Activated CD8-positive, alpha-beta T cell treated with anti-CD3 and anti-CD28 coated beads for 36 hours (primary cell): ENCODE data around the gene GPR4. TPM values are rescaled to one million over a fixed set of nuclear protein-coding genes. Genes with fewer than 3 reads are reported as not detected.

Experiments
- ATAC-seq: fragments of 200-7000 bp; cut with Tn5 transposase; one replicate; pipeline ENCODE4 v1.10.0; 2021; ENCODE audit warnings: mild to moderate bottlenecking, moderate library complexity
- CTCF ChIA-PET: fragments of 350-600 bp; sonication (Branson Sonifier 250); formaldehyde crosslinking; loops from one replicate; lab custom pipeline; 2021; ENCODE audit warnings: antibody characterized with exemption; lab: Charles Lee
- POLR2A ChIA-PET: fragments of 350-600 bp; sonication (Branson Sonifier 250); formaldehyde crosslinking; loops from one replicate; lab custom pipeline; 2021; ENCODE audit warnings: antibody characterized with exemption; lab: Charles Lee
- DNase-seq: peaks from one replicate; pipeline ENCODE4 v3.0.0-alpha.2; 2020
- H3K27ac Mint-ChIP-seq: one replicate; pipeline ENCODE4 v1.8.0; 2021; ENCODE audit warnings: mild to moderate bottlenecking, mixed read lengths
- H3K27me3 Mint-ChIP-seq: one replicate; pipeline ENCODE4 v1.8.0; 2021; ENCODE audit warnings: mixed read lengths
- H3K36me3 Mint-ChIP-seq: one replicate; pipeline ENCODE4 v1.8.0; 2021; ENCODE audit warnings: low read depth, mixed read lengths
- H3K4me1 Mint-ChIP-seq: one replicate; pipeline ENCODE4 v1.8.0; 2021; ENCODE audit warnings: low read depth, mixed read lengths
- H3K4me3 Mint-ChIP-seq: one replicate; pipeline ENCODE4 v1.8.0; 2021; ENCODE audit warnings: mild to moderate bottlenecking, moderate library complexity, mixed read lengths
- H3K9me3 Mint-ChIP-seq: one replicate; pipeline ENCODE4 v1.8.0; 2021; ENCODE audit warnings: mixed read lengths
- intact Hi-C: fragments of 100-400 bp; cut with micrococcal nuclease; formaldehyde crosslinking; loops from one replicate; pipeline ENCODE4 v1.10.0; 2022
- microRNA-seq: library from miRNA; unstranded; fragments of <30 nt; microRNA quantifications from one replicate; pipeline ENCODE4 v1.2.0, GENCODE V29; 2022; ENCODE audit warnings: borderline microRNAs expressed, borderline replicate concordance
- total RNA-seq, 2 experiments: library from RNA; stranded (reverse); gene quantifications; one replicate each; pipeline ENCODE4 v1.2.3, GENCODE V29; 2021
- TF ChIP-seq, protein P1 (sequence below): fragments of 200-600 bp; IDR thresholded peaks from one replicate; pipeline ENCODE4 v1.8.0; 2022; ENCODE audit warnings: antibody characterized with exemption, mild to moderate bottlenecking

The GPR4 gene
- total RNA-seq, 2 experiments from 2014 or later = not detected

DNA sequence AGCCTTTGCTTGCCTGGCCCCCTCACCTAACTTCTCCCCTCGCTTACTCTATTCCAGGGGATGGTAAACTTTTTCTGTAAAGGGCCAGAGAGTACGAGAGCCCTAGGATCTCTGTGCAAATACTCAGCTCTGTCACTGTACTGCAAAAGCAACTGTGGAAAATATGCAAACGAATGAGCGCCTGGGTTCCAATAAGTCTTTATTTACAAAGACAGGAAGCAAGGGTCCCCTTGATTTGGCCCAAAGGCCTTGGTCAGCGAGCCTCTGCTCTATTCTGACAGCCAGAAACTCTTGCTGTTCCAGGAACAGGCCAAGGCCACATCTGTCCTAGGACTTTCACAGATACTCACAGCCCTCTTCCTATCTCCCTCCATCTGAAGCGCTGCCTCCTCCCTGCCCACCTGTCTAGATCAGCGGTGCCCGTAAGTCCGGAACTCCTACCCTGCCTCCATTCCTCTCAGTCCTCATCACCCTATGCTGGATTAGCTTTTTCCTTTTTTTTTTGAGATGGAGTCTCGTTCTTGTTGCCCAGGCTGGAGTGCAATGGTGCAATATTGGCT, 54.7 kb downstream of the GPR4 start:
- Mint-ChIP-seq H3K4me3 (no peak overlapping the region), H3K36me3 (no peaks in the 10 kb centered on the region), H3K4me1 (peaks cover 5% of the 10 kb centered on the region), H3K27ac (no peak overlapping the region), H3K27me3 (no peaks in the 10 kb centered on the region), H3K9me3 (no peaks in the 10 kb centered on the region)
- ATAC-seq (no peak), DNase-seq (no peak)
- intact Hi-C loops = no loop called here
- POLR2A ChIA-PET = no interaction called here
- TF ChIP-seq, protein P1, sequence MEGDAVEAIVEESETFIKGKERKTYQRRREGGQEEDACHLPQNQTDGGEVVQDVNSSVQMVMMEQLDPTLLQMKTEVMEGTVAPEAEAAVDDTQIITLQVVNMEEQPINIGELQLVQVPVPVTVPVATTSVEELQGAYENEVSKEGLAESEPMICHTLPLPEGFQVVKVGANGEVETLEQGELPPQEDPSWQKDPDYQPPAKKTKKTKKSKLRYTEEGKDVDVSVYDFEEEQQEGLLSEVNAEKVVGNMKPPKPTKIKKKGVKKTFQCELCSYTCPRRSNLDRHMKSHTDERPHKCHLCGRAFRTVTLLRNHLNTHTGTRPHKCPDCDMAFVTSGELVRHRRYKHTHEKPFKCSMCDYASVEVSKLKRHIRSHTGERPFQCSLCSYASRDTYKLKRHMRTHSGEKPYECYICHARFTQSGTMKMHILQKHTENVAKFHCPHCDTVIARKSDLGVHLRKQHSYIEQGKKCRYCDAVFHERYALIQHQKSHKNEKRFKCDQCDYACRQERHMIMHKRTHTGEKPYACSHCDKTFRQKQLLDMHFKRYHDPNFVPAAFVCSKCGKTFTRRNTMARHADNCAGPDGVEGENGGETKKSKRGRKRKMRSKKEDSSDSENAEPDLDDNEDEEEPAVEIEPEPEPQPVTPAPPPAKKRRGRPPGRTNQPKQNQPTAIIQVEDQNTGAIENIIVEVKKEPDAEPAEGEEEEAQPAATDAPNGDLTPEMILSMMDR = no peak
- CTCF ChIA-PET = interaction anchor here (1.3 kb wide), 2 partner anchors 11 to 23 kb away, joined by 3 to 4 read pairs; no protein-coding TSS in a partner anchor

DNA sequence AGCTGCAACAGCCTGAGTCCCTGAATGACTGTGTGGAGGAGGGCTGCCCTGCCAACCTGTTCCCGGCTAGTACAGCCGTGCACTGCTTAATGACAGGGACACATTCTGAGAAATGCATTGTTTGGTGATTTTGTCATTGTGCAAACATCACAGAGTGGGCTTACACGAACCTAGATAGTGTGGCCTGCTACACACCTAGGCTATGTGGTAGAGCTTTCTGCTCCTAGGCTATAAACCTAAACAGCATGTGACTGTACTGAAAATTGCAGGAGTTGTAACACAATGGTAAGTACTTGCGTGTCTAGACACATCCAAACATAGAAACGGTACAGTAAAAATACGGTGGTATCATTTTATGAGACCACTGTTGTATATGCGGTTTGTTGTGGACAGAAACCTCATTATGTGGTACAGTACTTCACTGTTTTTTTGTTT, 59.8 kb downstream of the GPR4 start:
- Mint-ChIP-seq H3K4me1 (peaks cover 5% of the 10 kb centered on the region), H3K27ac (no peak overlapping the region), H3K36me3 (no peaks in the 10 kb centered on the region), H3K9me3 (peaks cover 2% of the 10 kb centered on the region), H3K4me3 (no peak overlapping the region), H3K27me3 (no peaks in the 10 kb centered on the region)
- TF ChIP-seq, protein P1 = no peak
- ChIA-PET POLR2A (no interaction called here), CTCF (no interaction called here)
- ATAC-seq (no peak), DNase-seq (no peak)
- intact Hi-C loops = no loop called here

Small RNA genes lying within 50 kb of the gene (microRNA-seq; reads per million reads assigned to microRNA genes)
- gene MIR330 = 499 reads per million, percentile 84 among the genes with 10 or more reads in this experiment

Other genes starting within 250 kb of the GPR4 start
- gene ERCC2, start 231.6 kb downstream of the GPR4 start, total RNA-seq = 10 to 100 TPM; 23.2 to 25.6 TPM
- gene PPP1R13L, start 197.1 kb downstream of the GPR4 start, total RNA-seq = 1 to 10 TPM; 4.6 to 5.8 TPM
- gene POLR1G, start 195.6 kb downstream of the GPR4 start, total RNA-seq = 10 to 100 TPM in 1 of 2 experiments, 1 to 10 TPM in 1; 9.8 to 11.6 TPM
- 10 to 100 TPM; 41.6 to 46.5 TPM for gene ERCC1, start 178.3 kb downstream of the GPR4 start, total RNA-seq
- gene FOSB, start 134.2 kb downstream of the GPR4 start, total RNA-seq = 10 to 100 TPM; 70.0 to 71.2 TPM
- gene RTN2, start 105.2 kb downstream of the GPR4 start, total RNA-seq = 1 to 10 TPM; 2.6 to 3.0 TPM
- 1 to 10 TPM; 3.7 to 4.2 TPM for gene PPM1N, start 103.8 kb downstream of the GPR4 start, total RNA-seq
- 100 to 1,000 TPM; 152 to 153 TPM for gene VASP, start 94.7 kb downstream of the GPR4 start, total RNA-seq
- 10 to 100 TPM; 13.7 to 14.3 TPM for gene OPA3, start 17.4 kb downstream of the GPR4 start, total RNA-seq
- 100 to 1,000 TPM; 103 to 113 TPM for gene EML2, start 37.2 kb upstream of the GPR4 start, total RNA-seq
- 1 to 10 TPM; 5.9 to 6.8 TPM for gene GIPR, start 66.0 kb upstream of the GPR4 start, total RNA-seq
- 100 to 1,000 TPM; 918 to 967 TPM for gene SNRPD2, start 89.7 kb upstream of the GPR4 start, total RNA-seq
- 10 to 100 TPM; 31.6 to 31.7 TPM for gene QPCTL, start 90.5 kb upstream of the GPR4 start, total RNA-seq
- gene FBXO46, start 128.7 kb upstream of the GPR4 start, total RNA-seq = 10 to 100 TPM; 28.6 to 34.7 TPM
- not detected for gene MEIOSIN, start 131.2 kb upstream of the GPR4 start, total RNA-seq
- gene SIX5, start 167.0 kb upstream of the GPR4 start, total RNA-seq = 1 to 10 TPM in 1 of 2 experiments, under 1 TPM in 1; 0.97 to 1.5 TPM
- gene DMPK, start 180.3 kb upstream of the GPR4 start, total RNA-seq = 1 to 10 TPM; 5.8 to 8.0 TPM
- 10 to 100 TPM; 23.5 to 26.0 TPM for gene DMWD, start 190.6 kb upstream of the GPR4 start, total RNA-seq
- gene RSPH6A, start 213.1 kb upstream of the GPR4 start, total RNA-seq = under 1 TPM; 0.41 to 0.63 TPM